OCI-LY1 (cell line): ENCODE results near the gene B4GALNT1.

Experiments used
- H2AFZ ChIP-seq: fragments of 200-600 bp; sonication (generic), shearing (Covaris generic); 2 replicates; pipeline ENCODE4 v1.6.0; 2014; ENCODE audit warnings: antibody characterized with exemption, mild to moderate bottlenecking, low read length
- H3F3A ChIP-seq: fragments of 200-600 bp; sonication (generic), shearing (Covaris generic); 2 replicates; pipeline ENCODE4 v1.6.0; 2014; ENCODE audit warnings: mild to moderate bottlenecking, antibody characterized with exemption, low read length, moderate library complexity; ENCODE audit not compliant: insufficient read depth
- H3K27ac ChIP-seq: fragments of 200-600 bp; sonication (generic); 2 replicates; pipeline ENCODE4 v1.5.1; 2014; ENCODE audit warnings: low read length, mixed run types, mild to moderate bottlenecking, low read depth; ENCODE audit not compliant: poor library complexity, severe bottlenecking
- H3K27me3 ChIP-seq: fragments of 200-600 bp; sonication (generic); 2 replicates; pipeline ENCODE4 v1.6.0; 2014; ENCODE audit warnings: antibody characterized with exemption, mild to moderate bottlenecking, low read length, moderate library complexity; ENCODE audit not compliant: insufficient read depth
- H3K36me3 ChIP-seq: fragments of 200-600 bp; sonication (generic); 2 replicates; pipeline ENCODE4 v1.6.1; 2014; ENCODE audit warnings: mild to moderate bottlenecking, antibody characterized with exemption, low read length, moderate library complexity, mixed read lengths; ENCODE audit not compliant: insufficient read depth
- H3K4me1 ChIP-seq: fragments of 200-600 bp; sonication (generic); 2 replicates; pipeline ENCODE4 v1.5.1; 2014; ENCODE audit warnings: mild to moderate bottlenecking, low read length, moderate library complexity; ENCODE audit not compliant: insufficient read depth, severe bottlenecking
- H3K4me2 ChIP-seq: fragments of 200-600 bp; sonication (generic), shearing (Covaris generic); 2 replicates; pipeline ENCODE4 v1.6.1; 2014; ENCODE audit warnings: low read length
- H3K4me3 ChIP-seq: fragments of 200-600 bp; sonication (generic); 2 replicates; pipeline ENCODE4 v1.5.1; 2014; ENCODE audit warnings: low read length, low read depth, mild to moderate bottlenecking, mixed read lengths; ENCODE audit not compliant: poor library complexity, severe bottlenecking
- H3K79me2 ChIP-seq: fragments of 200-600 bp; shearing (Covaris generic); 2 replicates; pipeline ENCODE4 v1.6.1; 2016; ENCODE audit warnings: mixed run types, low read length, mixed read lengths; ENCODE audit not compliant: insufficient read depth
- H3K9ac ChIP-seq: fragments of 200-600 bp; sonication (generic), shearing (Covaris generic); 2 replicates; pipeline ENCODE4 v1.6.1; 2014; ENCODE audit warnings: mild to moderate bottlenecking, low read length, mixed read lengths
- H3K9me2 ChIP-seq: fragments of 200-600 bp; sonication (generic), shearing (Covaris generic); 2 replicates; pipeline ENCODE4 v1.6.1; 2014; ENCODE audit warnings: low read depth, mild to moderate bottlenecking, low read length, mixed read lengths
- H3K9me3 ChIP-seq: fragments of 200-600 bp; shearing (Covaris generic); 2 replicates; pipeline ENCODE4 v1.6.1; 2014; ENCODE audit warnings: low read length, mixed read lengths
- H4K20me1 ChIP-seq: fragments of 200-600 bp; sonication (generic), shearing (Covaris generic); 2 replicates; pipeline ENCODE4 v1.6.0; 2016; ENCODE audit warnings: mild to moderate bottlenecking, low read length; ENCODE audit not compliant: insufficient read depth
- EZH2 ChIP-seq: fragments of 200-600 bp; sonication (generic), shearing (Covaris generic); IDR thresholded peaks from 2 replicates; pipeline ENCODE4 v1.8.0; 2017; ENCODE audit warnings: borderline replicate concordance, mixed run types, mild to moderate bottlenecking, antibody characterized with exemption, low read length, moderate library complexity, mixed read lengths
- TF ChIP-seq, protein P1 (sequence below): fragments of 200-600 bp; sonication (generic), shearing (Covaris generic); IDR thresholded peaks from 2 replicates; pipeline ENCODE4 v1.5.1; 2017; ENCODE audit warnings: mild to moderate bottlenecking, antibody characterized with exemption, low read length, moderate library complexity, mixed read lengths

B4GALNT1 gene

DNA sequence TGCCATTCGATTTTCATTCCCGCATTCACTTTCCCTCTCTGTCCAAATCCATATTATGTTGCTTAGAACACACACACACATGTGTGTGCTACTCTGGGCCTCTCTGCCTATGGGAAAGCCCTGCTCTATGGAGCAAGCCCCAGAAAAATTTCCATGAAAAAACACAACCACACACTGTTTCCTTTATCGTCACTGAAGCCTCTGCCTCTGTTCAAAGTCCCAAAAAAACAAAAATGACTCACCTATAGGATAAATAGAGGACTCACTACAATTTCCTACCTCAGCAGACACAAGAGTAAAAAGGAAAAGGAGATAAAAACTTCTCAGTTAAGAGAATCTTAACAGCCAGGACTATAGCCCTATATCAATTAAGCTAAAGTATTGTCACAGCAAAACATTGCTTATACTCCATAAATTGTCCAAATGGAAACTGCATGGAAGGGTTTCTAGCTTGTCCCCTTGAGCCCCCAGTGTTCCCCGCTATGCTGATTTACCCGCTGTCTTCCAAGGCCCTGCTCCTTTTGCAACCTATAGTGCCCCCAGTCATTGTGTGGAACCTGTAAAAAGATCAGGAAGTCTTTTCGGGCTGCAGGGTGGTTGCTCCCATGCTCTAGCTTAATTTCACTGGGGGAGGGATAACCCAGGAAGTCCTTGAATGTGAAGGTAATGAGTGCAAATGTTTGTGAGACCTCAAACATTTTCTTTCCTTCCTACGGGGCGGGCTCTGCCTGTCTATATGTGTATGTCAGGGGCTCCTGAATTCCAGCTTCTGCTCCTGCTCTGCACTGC is 53.1 kb downstream of the B4GALNT1 start:
- no peak for TF ChIP-seq EZH2
- TF ChIP-seq, protein P1, sequence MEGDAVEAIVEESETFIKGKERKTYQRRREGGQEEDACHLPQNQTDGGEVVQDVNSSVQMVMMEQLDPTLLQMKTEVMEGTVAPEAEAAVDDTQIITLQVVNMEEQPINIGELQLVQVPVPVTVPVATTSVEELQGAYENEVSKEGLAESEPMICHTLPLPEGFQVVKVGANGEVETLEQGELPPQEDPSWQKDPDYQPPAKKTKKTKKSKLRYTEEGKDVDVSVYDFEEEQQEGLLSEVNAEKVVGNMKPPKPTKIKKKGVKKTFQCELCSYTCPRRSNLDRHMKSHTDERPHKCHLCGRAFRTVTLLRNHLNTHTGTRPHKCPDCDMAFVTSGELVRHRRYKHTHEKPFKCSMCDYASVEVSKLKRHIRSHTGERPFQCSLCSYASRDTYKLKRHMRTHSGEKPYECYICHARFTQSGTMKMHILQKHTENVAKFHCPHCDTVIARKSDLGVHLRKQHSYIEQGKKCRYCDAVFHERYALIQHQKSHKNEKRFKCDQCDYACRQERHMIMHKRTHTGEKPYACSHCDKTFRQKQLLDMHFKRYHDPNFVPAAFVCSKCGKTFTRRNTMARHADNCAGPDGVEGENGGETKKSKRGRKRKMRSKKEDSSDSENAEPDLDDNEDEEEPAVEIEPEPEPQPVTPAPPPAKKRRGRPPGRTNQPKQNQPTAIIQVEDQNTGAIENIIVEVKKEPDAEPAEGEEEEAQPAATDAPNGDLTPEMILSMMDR = no peak
- H3K9me2 ChIP-seq = no peaks in the 10 kb centered on the region
- H2AFZ ChIP-seq = no peak overlapping the region
- H3K9ac ChIP-seq = no peak overlapping the region
- H4K20me1 ChIP-seq = no peaks in the 10 kb centered on the region
- H3K4me3 ChIP-seq = no peak overlapping the region
- no peaks in the 10 kb centered on the region for H3K27me3 ChIP-seq
- no peaks in the 10 kb centered on the region for H3K36me3 ChIP-seq
- no peaks in the 10 kb centered on the region for H3K9me3 ChIP-seq
- H3K4me1 ChIP-seq = no peaks in the 10 kb centered on the region
- no peak overlapping the region for H3K4me2 ChIP-seq
- no peaks in the 10 kb centered on the region for H3K79me2 ChIP-seq
- no peaks in the 10 kb centered on the region for H3F3A ChIP-seq
- H3K27ac ChIP-seq = no peak overlapping the region

DNA sequence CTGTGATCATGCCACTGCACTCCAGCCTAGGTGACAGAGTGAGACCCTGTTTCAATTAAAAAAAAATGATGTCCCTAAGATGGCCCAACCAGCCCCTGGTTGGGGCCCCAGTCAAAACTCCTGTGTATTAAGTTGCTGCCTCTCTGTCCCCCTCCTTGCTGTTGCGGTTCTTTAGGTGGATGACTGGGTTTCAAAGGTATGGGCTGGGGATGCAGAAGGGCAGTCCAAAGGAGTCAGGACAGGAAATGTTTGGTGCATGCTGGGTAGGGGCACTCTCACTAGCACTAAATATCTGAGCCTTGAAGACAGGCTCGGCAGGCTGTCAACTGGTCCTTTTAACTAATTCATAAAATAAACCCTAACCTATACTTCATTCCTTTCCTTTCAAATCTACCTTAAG is 54.0 kb downstream of the B4GALNT1 start:
- Histone ChIP-seq H4K20me1 (no peaks in the 10 kb centered on the region), H3K27ac (no peak overlapping the region), H2AFZ (no peak overlapping the region), H3K4me3 (no peak overlapping the region), H3K9ac (no peak overlapping the region), H3K79me2 (no peaks in the 10 kb centered on the region), H3K27me3 (no peaks in the 10 kb centered on the region), H3K9me3 (no peaks in the 10 kb centered on the region), H3K9me2 (no peaks in the 10 kb centered on the region), H3K4me1 (no peaks in the 10 kb centered on the region), H3K36me3 (no peaks in the 10 kb centered on the region), H3K4me2 (no peak overlapping the region), H3F3A (no peaks in the 10 kb centered on the region)
- TF ChIP-seq, protein P1 = no peak
- no peak for TF ChIP-seq EZH2

DNA sequence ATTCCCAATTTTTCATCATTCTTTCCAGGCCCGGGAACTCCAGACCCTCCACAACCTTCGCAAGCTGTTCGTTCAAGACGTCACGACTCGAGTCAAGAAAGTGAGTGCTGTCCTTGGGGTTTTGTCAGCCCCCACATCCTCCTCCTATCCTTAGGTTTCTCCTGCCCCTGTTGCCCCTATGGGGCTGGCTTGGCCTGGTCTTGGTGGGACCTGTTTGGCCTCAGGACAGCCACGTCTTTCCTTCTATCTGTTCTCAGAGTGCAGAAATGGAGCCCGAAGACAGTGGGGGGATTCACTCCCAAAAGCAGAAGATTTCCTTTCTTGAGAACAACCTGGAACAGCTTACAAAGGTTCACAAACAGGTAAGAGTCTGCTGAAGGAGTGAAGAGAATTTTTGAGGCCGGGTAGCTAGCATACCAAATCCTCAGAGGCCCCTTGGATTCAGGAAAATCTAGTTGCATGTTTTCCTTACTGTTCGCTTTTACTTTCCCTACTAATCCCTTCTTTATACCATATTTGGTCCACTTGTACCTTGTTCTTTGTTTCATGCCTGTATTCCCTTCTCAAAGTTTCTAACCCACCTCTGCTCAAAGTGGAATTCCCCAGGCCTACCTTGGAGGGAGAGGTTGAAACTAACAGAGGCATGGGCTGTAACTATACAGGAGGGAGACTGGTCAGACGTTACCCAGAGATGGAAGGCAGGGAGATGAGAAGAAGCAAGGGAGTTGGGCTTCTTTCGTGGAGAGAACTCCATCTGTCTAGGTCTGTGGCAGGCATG is 54.8 kb downstream of the B4GALNT1 start:
- Histone ChIP-seq H3K27me3 (no peaks in the 10 kb centered on the region), H3K27ac (no peak overlapping the region), H3K79me2 (no peaks in the 10 kb centered on the region), H3K9ac (no peak overlapping the region), H4K20me1 (no peaks in the 10 kb centered on the region), H3K36me3 (no peaks in the 10 kb centered on the region), H2AFZ (no peak overlapping the region), H3K4me2 (no peak overlapping the region), H3K4me3 (no peak overlapping the region), H3F3A (no peaks in the 10 kb centered on the region), H3K4me1 (no peaks in the 10 kb centered on the region), H3K9me2 (no peaks in the 10 kb centered on the region), H3K9me3 (no peaks in the 10 kb centered on the region)
- TF ChIP-seq EZH2 = no peak
- TF ChIP-seq, protein P1 = no peak
